22Rv1 (cell line): ENCODE measurements around the gene PRKAA2.

Source experiments
- CTCF ChIP-seq: fragments of 450-650 bp; IDR thresholded peaks from 2 replicates; pipeline ENCODE4 v1.5.1; 2017; ENCODE audit warnings: mild to moderate bottlenecking
- ZFX ChIP-seq: fragments of 450-650 bp; IDR thresholded peaks from 2 replicates; pipeline ENCODE4 v1.6.1; 2017; ENCODE audit warnings: antibody characterized with exemption, borderline replicate concordance

- no peak for TF ChIP-seq CTCF
- TF ChIP-seq ZFX, result no peak
These were observed 19.2 kb upstream of the PRKAA2 start for GRCh38 chr1:56625819-56626440.
